DOHH2 (cell line): Measurements from ENCODE around the gene LIAS.
"Not testable (repeated sequence)": the region's sequence is repeated elsewhere in the genome, so short reads cannot be mapped to it uniquely, and the experiment has no call there.

ENCODE experiments used
- H3F3A ChIP-seq: fragments of 200-600 bp; sonication (generic), shearing (Covaris generic); 2 replicates; pipeline ENCODE4 v1.6.0; 2016; ENCODE audit warnings: antibody characterized with exemption, mild to moderate bottlenecking; ENCODE audit not compliant: control insufficient read depth, insufficient read depth
- H3K27ac ChIP-seq: fragments of 200-600 bp; sonication (generic); 2 replicates; pipeline ENCODE4 v1.5.1; 2014; ENCODE audit warnings: low read depth, mild to moderate bottlenecking, low read length, moderate library complexity
- H3K27me3 ChIP-seq: fragments of 200-600 bp; sonication (generic); 2 replicates; pipeline ENCODE4 v1.6.1; 2014; ENCODE audit warnings: mild to moderate bottlenecking, low read length, mixed read lengths; ENCODE audit not compliant: control insufficient read depth
- H3K36me3 ChIP-seq: fragments of 200-600 bp; sonication (generic); 2 replicates; pipeline ENCODE4 v1.6.1; 2014; ENCODE audit warnings: mild to moderate bottlenecking, low read length, moderate library complexity, mixed read lengths; ENCODE audit not compliant: control insufficient read depth
- H3K4me1 ChIP-seq: fragments of 200-600 bp; sonication (generic); 2 replicates; pipeline ENCODE4 v1.6.1; 2014; ENCODE audit warnings: mild to moderate bottlenecking, low read length, mixed read lengths; ENCODE audit not compliant: control insufficient read depth
- H3K4me2 ChIP-seq: fragments of 200-600 bp; sonication (generic); 2 replicates; pipeline ENCODE4 v1.6.0; 2014; ENCODE audit warnings: mild to moderate bottlenecking, low read length, moderate library complexity
- H3K4me3 ChIP-seq: fragments of 200-600 bp; sonication (generic); 2 replicates; pipeline ENCODE4 v1.5.1; 2014; ENCODE audit warnings: mild to moderate bottlenecking, low read length, mixed read lengths
- H3K79me2 ChIP-seq: fragments of 200-600 bp; sonication (generic); 2 replicates; pipeline ENCODE4 v1.6.1; 2014; ENCODE audit warnings: mild to moderate bottlenecking, low read length, mixed read lengths; ENCODE audit not compliant: control insufficient read depth
- H3K9me2 ChIP-seq: fragments of 200-600 bp; sonication (generic); replicated peaks from 2 replicates; pipeline ENCODE4 v1.6.1; 2014; ENCODE audit warnings: mild to moderate bottlenecking, low read length, mixed read lengths; ENCODE audit not compliant: control insufficient read depth
- H3K9me3 ChIP-seq: fragments of 200-600 bp; sonication (generic); 2 replicates; pipeline ENCODE4 v1.6.1; 2014; ENCODE audit warnings: antibody characterized with exemption, low read length, mixed read lengths; ENCODE audit not compliant: control insufficient read depth, insufficient read depth
- H4K20me1 ChIP-seq: fragments of 200-600 bp; sonication (generic); 2 replicates; pipeline ENCODE4 v1.6.0; 2014; ENCODE audit warnings: low read depth, mild to moderate bottlenecking, antibody characterized with exemption, low read length, moderate library complexity; ENCODE audit not compliant: control insufficient read depth, insufficient read depth
- CTCF ChIP-seq: fragments of 200-600 bp; sonication (generic); IDR thresholded peaks from one replicate; pipeline ENCODE4 v1.5.1; 2014; ENCODE audit warnings: antibody characterized with exemption, mild to moderate bottlenecking, low read depth, low read length; ENCODE audit not compliant: poor library complexity, severe bottlenecking
- EZH2phosphoT487 ChIP-seq: fragments of 200-600 bp; sonication (generic); IDR thresholded peaks from 2 replicates; pipeline ENCODE4 v1.6.1; 2017; ENCODE audit warnings: borderline replicate concordance, mild to moderate bottlenecking, antibody characterized with exemption, low read length, moderate library complexity, mixed read lengths

The LIAS gene

GRCh38 chr4:39514888-39515401 lies 56.1 kb downstream of the LIAS start:
- H3F3A ChIP-seq: no peaks in the 10 kb centered on the region
- no peak overlapping the region for H3K27ac ChIP-seq
- H3K9me2 ChIP-seq: no peaks in the 10 kb centered on the region
- no peaks in the 10 kb centered on the region for H3K4me1 ChIP-seq
- H3K27me3 ChIP-seq: no peaks in the 10 kb centered on the region
- peaks cover 18% of the 10 kb centered on the region for H3K36me3 ChIP-seq
- no peak overlapping the region for H3K4me2 ChIP-seq
- TF ChIP-seq CTCF (no peak), EZH2phosphoT487 (no peak)
- H3K9me3 ChIP-seq: no peaks in the 10 kb centered on the region
- H4K20me1 ChIP-seq: no peaks in the 10 kb centered on the region
- no peak overlapping the region for H3K4me3 ChIP-seq
- H3K79me2 ChIP-seq: no peaks in the 10 kb centered on the region

GRCh38 chr4:39515669-39516401 lies 57.0 kb downstream of the LIAS start:
- not testable (repeated sequence) for H3K4me2 ChIP-seq, H3K9me3 ChIP-seq, H4K20me1 ChIP-seq, H3K9me2 ChIP-seq, H3K4me3 ChIP-seq, H3K27ac ChIP-seq, H3K27me3 ChIP-seq, H3K79me2 ChIP-seq, H3F3A ChIP-seq, H3K4me1 ChIP-seq
- H3K36me3 ChIP-seq: peaks cover 10% of the 10 kb centered on the region

- no peaks in the 10 kb centered on the region for H3F3A ChIP-seq
- no peaks in the 10 kb centered on the region for H3K79me2 ChIP-seq
- no peaks in the 10 kb centered on the region for H3K4me1 ChIP-seq
- H3K4me2 ChIP-seq: no peak overlapping the region
- no peaks in the 10 kb centered on the region for H4K20me1 ChIP-seq
- no peak overlapping the region for H3K27ac ChIP-seq
- no peaks in the 10 kb centered on the region for H3K9me3 ChIP-seq
- no peak for TF ChIP-seq CTCF
- no peak for TF ChIP-seq EZH2phosphoT487
- H3K4me3 ChIP-seq: no peak overlapping the region
- H3K36me3 ChIP-seq: peaks cover 10% of the 10 kb centered on the region
- no peaks in the 10 kb centered on the region for H3K27me3 ChIP-seq
- H3K9me2 ChIP-seq: no peaks in the 10 kb centered on the region
These were observed 57.6 kb downstream of the LIAS start for GRCh38 chr4:39516407-39516966.

GRCh38 chr4:39518484-39518883 lies 59.6 kb downstream of the LIAS start:
- Histone ChIP-seq H3K4me1 (no peaks in the 10 kb centered on the region), H3K27me3 (no peaks in the 10 kb centered on the region), H3K4me2 (no peak overlapping the region), H3F3A (no peaks in the 10 kb centered on the region; the same call in 1 of the 2 replicates), H3K27ac (no peak overlapping the region), H3K79me2 (0 out of 2 replicates have a peak, but pooled peaks cover 3% of the 10 kb centered on the region), H3K36me3 (peaks cover 3% of the 10 kb centered on the region; the same call in 1 of the 2 replicates), H3K9me3 (no peaks in the 10 kb centered on the region), H3K9me2 (no peaks in the 10 kb centered on the region), H4K20me1 (no peaks in the 10 kb centered on the region), H3K4me3 (no peak overlapping the region)
- TF ChIP-seq EZH2phosphoT487 (no peak), CTCF (no peak)
